ENCODE data around the gene NTNG2.

The NTNG2 gene

DNA sequence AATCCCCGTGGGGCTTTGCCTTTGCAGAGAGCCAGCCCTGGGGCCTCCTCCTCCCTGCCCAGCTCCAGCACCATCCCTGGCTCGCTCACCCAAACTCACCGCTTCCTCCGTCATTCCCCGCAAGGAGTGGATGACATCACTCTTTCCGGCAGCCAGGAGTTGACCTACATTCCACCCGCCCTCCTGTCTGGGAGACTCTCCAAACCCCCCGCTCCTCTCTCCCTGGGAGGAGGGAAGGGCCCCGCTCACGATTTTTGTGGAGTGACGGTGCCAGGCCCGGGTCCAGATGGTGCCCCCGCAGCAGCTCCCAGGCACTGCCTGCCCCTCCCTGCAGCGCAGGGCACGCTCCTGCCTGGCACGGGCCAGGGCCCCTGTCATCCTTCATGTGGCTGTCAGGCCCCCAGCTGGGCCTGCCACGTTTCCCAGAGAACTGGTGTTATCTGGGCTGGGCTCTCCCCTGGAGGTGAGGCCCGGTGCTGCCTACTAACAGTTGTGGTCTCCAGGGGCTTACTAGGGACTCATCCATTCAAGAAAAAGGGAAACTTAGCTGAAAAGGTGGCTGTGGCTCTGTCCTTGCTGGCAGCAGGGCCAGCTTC lies 52.3 kb downstream of the NTNG2 start (continued):
- TF ChIP-seq, protein P1, sequence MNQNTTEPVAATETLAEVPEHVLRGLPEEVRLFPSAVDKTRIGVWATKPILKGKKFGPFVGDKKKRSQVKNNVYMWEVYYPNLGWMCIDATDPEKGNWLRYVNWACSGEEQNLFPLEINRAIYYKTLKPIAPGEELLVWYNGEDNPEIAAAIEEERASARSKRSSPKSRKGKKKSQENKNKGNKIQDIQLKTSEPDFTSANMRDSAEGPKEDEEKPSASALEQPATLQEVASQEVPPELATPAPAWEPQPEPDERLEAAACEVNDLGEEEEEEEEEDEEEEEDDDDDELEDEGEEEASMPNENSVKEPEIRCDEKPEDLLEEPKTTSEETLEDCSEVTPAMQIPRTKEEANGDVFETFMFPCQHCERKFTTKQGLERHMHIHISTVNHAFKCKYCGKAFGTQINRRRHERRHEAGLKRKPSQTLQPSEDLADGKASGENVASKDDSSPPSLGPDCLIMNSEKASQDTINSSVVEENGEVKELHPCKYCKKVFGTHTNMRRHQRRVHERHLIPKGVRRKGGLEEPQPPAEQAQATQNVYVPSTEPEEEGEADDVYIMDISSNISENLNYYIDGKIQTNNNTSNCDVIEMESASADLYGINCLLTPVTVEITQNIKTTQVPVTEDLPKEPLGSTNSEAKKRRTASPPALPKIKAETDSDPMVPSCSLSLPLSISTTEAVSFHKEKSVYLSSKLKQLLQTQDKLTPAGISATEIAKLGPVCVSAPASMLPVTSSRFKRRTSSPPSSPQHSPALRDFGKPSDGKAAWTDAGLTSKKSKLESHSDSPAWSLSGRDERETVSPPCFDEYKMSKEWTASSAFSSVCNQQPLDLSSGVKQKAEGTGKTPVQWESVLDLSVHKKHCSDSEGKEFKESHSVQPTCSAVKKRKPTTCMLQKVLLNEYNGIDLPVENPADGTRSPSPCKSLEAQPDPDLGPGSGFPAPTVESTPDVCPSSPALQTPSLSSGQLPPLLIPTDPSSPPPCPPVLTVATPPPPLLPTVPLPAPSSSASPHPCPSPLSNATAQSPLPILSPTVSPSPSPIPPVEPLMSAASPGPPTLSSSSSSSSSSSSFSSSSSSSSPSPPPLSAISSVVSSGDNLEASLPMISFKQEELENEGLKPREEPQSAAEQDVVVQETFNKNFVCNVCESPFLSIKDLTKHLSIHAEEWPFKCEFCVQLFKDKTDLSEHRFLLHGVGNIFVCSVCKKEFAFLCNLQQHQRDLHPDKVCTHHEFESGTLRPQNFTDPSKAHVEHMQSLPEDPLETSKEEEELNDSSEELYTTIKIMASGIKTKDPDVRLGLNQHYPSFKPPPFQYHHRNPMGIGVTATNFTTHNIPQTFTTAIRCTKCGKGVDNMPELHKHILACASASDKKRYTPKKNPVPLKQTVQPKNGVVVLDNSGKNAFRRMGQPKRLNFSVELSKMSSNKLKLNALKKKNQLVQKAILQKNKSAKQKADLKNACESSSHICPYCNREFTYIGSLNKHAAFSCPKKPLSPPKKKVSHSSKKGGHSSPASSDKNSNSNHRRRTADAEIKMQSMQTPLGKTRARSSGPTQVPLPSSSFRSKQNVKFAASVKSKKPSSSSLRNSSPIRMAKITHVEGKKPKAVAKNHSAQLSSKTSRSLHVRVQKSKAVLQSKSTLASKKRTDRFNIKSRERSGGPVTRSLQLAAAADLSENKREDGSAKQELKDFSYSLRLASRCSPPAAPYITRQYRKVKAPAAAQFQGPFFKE (tag by site-specific recombination; IDR thresholded peaks at IDR 0.05; ENCODE audit: borderline replicate concordance) = no peak
- peak; percentile 77; the same call in 1 of the 2 replicates for TF ChIP-seq ZFP37 (tag by site-specific recombination; IDR thresholded peaks at IDR 0.05)
- TF ChIP-seq ZNF600 (tag by site-specific recombination; IDR thresholded peaks at IDR 0.05) = peak; percentile 96
- no peak for TF ChIP-seq GFI1B (tag by site-specific recombination; IDR thresholded peaks at IDR 0.05)
- no peak for TF ChIP-seq RBAK (tag by site-specific recombination; IDR thresholded peaks at IDR 0.05)
- TF ChIP-seq ZNF37A (tag by site-specific recombination; IDR thresholded peaks at IDR 0.05) = no peak
- peak; percentile 14; the same call in 1 of the 2 replicates for TF ChIP-seq ZNF2 (tag by site-specific recombination; IDR thresholded peaks at IDR 0.05)
- 0 out of 2 replicates have a peak, but pooled peaks have one; percentile 14 for TF ChIP-seq ZNF792 (tag by site-specific recombination; IDR thresholded peaks at IDR 0.05)
- no peak for TF ChIP-seq SALL2 (tag by site-specific recombination; IDR thresholded peaks at IDR 0.05; ENCODE audit: borderline replicate concordance)
- TF ChIP-seq MZF1 (tag by site-specific recombination; IDR thresholded peaks at IDR 0.05; ENCODE audit: borderline replicate concordance) = no peak
- no peak for TF ChIP-seq GLI2 (tag by site-specific recombination; IDR thresholded peaks at IDR 0.05; ENCODE audit: borderline replicate concordance, low read depth)
- no peak for TF ChIP-seq ZNF785 (tag by site-specific recombination; IDR thresholded peaks at IDR 0.05)
- TF ChIP-seq ZNF830 (tag by site-specific recombination; IDR thresholded peaks at IDR 0.05; ENCODE audit: low read depth) = no peak
- TF ChIP-seq, protein P2, sequence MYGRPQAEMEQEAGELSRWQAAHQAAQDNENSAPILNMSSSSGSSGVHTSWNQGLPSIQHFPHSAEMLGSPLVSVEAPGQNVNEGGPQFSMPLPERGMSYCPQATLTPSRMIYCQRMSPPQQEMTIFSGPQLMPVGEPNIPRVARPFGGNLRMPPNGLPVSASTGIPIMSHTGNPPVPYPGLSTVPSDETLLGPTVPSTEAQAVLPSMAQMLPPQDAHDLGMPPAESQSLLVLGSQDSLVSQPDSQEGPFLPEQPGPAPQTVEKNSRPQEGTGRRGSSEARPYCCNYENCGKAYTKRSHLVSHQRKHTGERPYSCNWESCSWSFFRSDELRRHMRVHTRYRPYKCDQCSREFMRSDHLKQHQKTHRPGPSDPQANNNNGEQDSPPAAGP (tag by site-specific recombination; IDR thresholded peaks at IDR 0.05) = peak; percentile 95
- no peak for TF ChIP-seq SETDB1 (IDR thresholded peaks at IDR 0.05; ENCODE audit: insufficient read length, low read length)
- no peak for TF ChIP-seq ZNF292 (tag by site-specific recombination; IDR thresholded peaks at IDR 0.05; ENCODE audit: borderline replicate concordance, low read depth)
- peak; percentile 99 for TF ChIP-seq GLIS1 (tag by site-specific recombination; IDR thresholded peaks at IDR 0.05)
- TF ChIP-seq, protein P3, sequence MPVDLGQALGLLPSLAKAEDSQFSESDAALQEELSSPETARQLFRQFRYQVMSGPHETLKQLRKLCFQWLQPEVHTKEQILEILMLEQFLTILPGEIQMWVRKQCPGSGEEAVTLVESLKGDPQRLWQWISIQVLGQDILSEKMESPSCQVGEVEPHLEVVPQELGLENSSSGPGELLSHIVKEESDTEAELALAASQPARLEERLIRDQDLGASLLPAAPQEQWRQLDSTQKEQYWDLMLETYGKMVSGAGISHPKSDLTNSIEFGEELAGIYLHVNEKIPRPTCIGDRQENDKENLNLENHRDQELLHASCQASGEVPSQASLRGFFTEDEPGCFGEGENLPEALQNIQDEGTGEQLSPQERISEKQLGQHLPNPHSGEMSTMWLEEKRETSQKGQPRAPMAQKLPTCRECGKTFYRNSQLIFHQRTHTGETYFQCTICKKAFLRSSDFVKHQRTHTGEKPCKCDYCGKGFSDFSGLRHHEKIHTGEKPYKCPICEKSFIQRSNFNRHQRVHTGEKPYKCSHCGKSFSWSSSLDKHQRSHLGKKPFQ (tag by site-specific recombination; IDR thresholded peaks at IDR 0.05) = no peak
- no peak for TF ChIP-seq ZNF132 (tag by site-specific recombination; IDR thresholded peaks at IDR 0.05; ENCODE audit: borderline replicate concordance)
- TF ChIP-seq KLF9 (tag by site-specific recombination; IDR thresholded peaks at IDR 0.05; ENCODE audit: low read depth) = peak; percentile 63; the same call in 1 of the 2 replicates
- peak; percentile 79 for TF ChIP-seq ZFP69B (tag by site-specific recombination; IDR thresholded peaks at IDR 0.05)
- TF ChIP-seq, protein P4, sequence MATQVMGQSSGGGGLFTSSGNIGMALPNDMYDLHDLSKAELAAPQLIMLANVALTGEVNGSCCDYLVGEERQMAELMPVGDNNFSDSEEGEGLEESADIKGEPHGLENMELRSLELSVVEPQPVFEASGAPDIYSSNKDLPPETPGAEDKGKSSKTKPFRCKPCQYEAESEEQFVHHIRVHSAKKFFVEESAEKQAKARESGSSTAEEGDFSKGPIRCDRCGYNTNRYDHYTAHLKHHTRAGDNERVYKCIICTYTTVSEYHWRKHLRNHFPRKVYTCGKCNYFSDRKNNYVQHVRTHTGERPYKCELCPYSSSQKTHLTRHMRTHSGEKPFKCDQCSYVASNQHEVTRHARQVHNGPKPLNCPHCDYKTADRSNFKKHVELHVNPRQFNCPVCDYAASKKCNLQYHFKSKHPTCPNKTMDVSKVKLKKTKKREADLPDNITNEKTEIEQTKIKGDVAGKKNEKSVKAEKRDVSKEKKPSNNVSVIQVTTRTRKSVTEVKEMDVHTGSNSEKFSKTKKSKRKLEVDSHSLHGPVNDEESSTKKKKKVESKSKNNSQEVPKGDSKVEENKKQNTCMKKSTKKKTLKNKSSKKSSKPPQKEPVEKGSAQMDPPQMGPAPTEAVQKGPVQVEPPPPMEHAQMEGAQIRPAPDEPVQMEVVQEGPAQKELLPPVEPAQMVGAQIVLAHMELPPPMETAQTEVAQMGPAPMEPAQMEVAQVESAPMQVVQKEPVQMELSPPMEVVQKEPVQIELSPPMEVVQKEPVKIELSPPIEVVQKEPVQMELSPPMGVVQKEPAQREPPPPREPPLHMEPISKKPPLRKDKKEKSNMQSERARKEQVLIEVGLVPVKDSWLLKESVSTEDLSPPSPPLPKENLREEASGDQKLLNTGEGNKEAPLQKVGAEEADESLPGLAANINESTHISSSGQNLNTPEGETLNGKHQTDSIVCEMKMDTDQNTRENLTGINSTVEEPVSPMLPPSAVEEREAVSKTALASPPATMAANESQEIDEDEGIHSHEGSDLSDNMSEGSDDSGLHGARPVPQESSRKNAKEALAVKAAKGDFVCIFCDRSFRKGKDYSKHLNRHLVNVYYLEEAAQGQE (tag by site-specific recombination; IDR thresholded peaks at IDR 0.05) = 0 out of 2 replicates have a peak, but pooled peaks have one; percentile 19
- TF ChIP-seq, protein P5, sequence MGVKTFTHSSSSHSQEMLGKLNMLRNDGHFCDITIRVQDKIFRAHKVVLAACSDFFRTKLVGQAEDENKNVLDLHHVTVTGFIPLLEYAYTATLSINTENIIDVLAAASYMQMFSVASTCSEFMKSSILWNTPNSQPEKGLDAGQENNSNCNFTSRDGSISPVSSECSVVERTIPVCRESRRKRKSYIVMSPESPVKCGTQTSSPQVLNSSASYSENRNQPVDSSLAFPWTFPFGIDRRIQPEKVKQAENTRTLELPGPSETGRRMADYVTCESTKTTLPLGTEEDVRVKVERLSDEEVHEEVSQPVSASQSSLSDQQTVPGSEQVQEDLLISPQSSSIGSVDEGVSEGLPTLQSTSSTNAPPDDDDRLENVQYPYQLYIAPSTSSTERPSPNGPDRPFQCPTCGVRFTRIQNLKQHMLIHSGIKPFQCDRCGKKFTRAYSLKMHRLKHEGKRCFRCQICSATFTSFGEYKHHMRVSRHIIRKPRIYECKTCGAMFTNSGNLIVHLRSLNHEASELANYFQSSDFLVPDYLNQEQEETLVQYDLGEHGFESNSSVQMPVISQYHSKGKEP (tag by site-specific recombination; IDR thresholded peaks at IDR 0.05) = no peak
- peak; percentile 8; the same call in 1 of the 2 replicates for TF ChIP-seq ZNF10 (tag by site-specific recombination; IDR thresholded peaks at IDR 0.05)
- TF ChIP-seq ZNF623 (tag by site-specific recombination; IDR thresholded peaks at IDR 0.05) = no peak
- TF ChIP-seq ZNF184 (tag by site-specific recombination; IDR thresholded peaks at IDR 0.05) = no peak
